Activated gamma-delta T cell treated with Interleukin-2 at 50 U/mL for 16 hours (primary cell): ENCODE data around the gene LGALS4.
"Not testable (repeated sequence)": the region's sequence is repeated elsewhere in the genome, so short reads cannot be mapped to it uniquely, and the experiment has no call there.

ENCODE experiments used
- DNase-seq: peaks from one replicate; pipeline ENCODE4 v3.0.0-alpha.2; 2020

The LGALS4 gene

GRCh38 chr19:38841787-38842438 lies 29.2 kb upstream of the LGALS4 start:
- DNase-seq, result peak; percentile 55

GRCh38 chr19:38841180-38841766 lies 28.5 kb upstream of the LGALS4 start:
- DNase-seq, result no peak

- DNase-seq, result no peak
These were observed 27.8 kb upstream of the LGALS4 start for GRCh38 chr19:38840583-38840968.

- no peak for DNase-seq
These were observed 27.3 kb upstream of the LGALS4 start for GRCh38 chr19:38839816-38840582.

GRCh38 chr19:38838986-38839761 lies 26.4 kb upstream of the LGALS4 start:
- DNase-seq, result no peak

GRCh38 chr19:38838208-38838985 lies 25.7 kb upstream of the LGALS4 start:
- DNase-seq, result no peak

GRCh38 chr19:38837656-38838121 lies 24.9 kb upstream of the LGALS4 start:
- DNase-seq, result no peak

GRCh38 chr19:38836983-38837626 lies 24.4 kb upstream of the LGALS4 start:
- DNase-seq, result no peak

- DNase-seq, result no peak
These were observed 23.6 kb upstream of the LGALS4 start for GRCh38 chr19:38836159-38836982.

- no peak for DNase-seq
These were observed 21.8 kb upstream of the LGALS4 start for GRCh38 chr19:38834590-38834989.

GRCh38 chr19:38834104-38834490 lies 21.4 kb upstream of the LGALS4 start:
- DNase-seq, result no peak

- DNase-seq, result no peak
These were observed 20.3 kb upstream of the LGALS4 start for GRCh38 chr19:38833092-38833425.

GRCh38 chr19:38831142-38831605 lies 18.4 kb upstream of the LGALS4 start:
- DNase-seq, result no peak

GRCh38 chr19:38830039-38830733 lies 17.4 kb upstream of the LGALS4 start:
- DNase-seq, result no peak

- DNase-seq, result not testable (repeated sequence)
These were observed 16.5 kb upstream of the LGALS4 start for GRCh38 chr19:38829203-38829602.

- DNase-seq, result no peak
These were observed 14.3 kb upstream of the LGALS4 start for GRCh38 chr19:38826856-38827551.

GRCh38 chr19:38825936-38826335 lies 13.2 kb upstream of the LGALS4 start:
- not testable (repeated sequence) for DNase-seq

GRCh38 chr19:38821230-38821825 lies 8.6 kb upstream of the LGALS4 start:
- DNase-seq, result not testable (repeated sequence)

- DNase-seq, result no peak
These were observed 6.6 kb upstream of the LGALS4 start for GRCh38 chr19:38819231-38819920.
